OCI-LY7 (cell line): Measurements from ENCODE around the gene TSHZ3.

Experiments
- CTCF ChIP-seq: fragments of 200-600 bp; sonication (generic); conservative IDR thresholded peaks from 2 replicates; pipeline ENCODE4 v1.5.1; 2014; ENCODE audit warnings: mild to moderate bottlenecking, antibody characterized with exemption, low read length, moderate library complexity, mixed read lengths
- EZH2phosphoT487 ChIP-seq: fragments of 200-600 bp; sonication (generic); IDR thresholded peaks from 2 replicates; pipeline ENCODE4 v1.6.1; 2018; ENCODE audit warnings: low read depth, borderline replicate concordance, mild to moderate bottlenecking, mixed run types, antibody characterized with exemption, low read length, moderate library complexity, mixed read lengths

- TF ChIP-seq CTCF (no peak), EZH2phosphoT487 (no peak)
Measured at GRCh38 chr19:31231237-31231636, 118.0 kb downstream of the TSHZ3 start.
